Right hindlimb (tissue), 1 donor: Measurements from ENCODE around the gene TCFL5.
"Not testable (repeated sequence)": the region's sequence is repeated elsewhere in the genome, so short reads cannot be mapped to it uniquely, and the experiment has no call there.

ENCODE experiments used
- DNase-seq: peaks from one replicate; pipeline ENCODE4 v3.0.0-alpha.2; 2018

TCFL5 gene

DNA sequence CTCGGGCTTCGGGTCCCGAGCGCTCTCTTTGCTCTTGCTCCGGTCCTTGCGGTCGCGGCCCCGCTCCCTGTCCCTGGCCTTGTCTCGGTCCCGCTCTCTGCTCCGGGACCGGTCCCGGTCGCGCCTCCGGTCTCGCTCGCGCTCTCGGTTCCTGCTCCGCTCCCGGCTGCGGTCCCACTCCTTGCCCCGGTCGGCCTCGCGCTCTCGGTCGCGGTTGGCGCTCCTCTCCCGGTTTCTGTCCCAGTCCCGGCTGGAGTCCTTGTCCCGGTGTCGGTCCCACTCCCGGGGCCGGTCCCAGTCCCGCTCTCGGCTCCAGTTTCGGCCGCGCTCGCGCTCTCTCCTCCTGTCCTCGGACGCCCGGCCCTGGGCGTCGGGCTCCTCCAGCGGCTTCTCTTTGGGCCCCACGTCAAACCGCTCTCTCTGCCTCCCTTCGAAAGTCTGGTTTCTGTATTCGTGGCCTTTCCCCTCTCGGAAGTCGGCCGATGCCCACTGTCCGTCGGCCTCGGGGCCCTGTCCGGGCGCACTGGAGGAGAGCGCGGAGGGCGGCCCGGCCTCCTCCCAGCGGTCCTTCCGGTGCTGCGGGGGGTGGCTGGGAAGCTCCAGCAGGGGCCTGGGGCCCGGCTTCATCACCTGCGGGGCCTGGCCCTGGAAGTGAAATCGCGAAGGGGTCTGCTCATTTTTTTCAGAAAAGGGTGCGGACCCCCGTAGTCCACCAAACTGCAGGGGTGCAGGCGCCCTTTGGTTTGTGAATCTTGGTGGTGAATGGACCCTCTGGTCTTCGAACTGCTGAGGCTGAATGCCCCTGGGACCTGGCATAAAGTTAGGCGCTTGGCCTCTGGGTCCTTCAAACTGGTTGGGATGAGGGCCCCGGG is 17.9 kb upstream of the TCFL5 start:
- no peak for DNase-seq

DNA sequence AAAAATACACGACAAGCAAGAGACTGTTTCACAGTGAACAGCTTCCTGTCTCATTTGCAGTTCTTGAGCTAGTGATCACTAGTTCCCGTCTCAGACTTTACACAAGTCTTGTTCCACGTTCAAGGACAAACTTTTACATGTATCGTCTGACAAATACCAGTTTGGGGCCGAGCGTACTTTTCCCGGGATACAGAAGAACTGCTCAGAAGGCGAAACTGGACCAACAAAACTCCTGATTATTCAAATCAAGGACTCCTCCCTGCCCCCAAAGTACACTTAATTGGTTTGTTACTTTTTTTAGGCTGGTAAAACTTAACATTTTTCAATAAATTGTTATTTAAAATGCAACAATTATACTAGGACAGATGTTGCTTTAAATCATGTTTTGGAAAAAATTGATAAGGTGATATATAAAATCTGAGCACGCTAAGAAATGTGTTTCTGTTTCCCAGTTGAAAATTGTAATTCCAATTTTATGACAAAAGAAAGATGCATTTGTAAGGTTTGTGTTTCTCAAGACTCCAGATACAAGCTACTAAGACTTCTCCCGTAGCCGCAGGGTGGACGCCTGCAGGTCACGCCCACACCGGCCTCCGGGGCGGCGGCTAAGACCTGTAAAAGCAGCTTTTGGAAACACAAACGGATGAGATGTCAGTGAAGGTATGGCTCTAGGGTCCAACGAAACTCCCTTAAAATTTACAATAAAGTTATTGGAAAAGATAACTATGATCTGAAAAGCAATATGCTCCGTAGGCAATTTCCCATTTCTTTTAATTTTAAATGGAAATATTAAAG is 16.8 kb upstream of the TCFL5 start:
- no peak for DNase-seq

GRCh38 chr20:62876902-62877816 is 15.5 kb upstream of the TCFL5 start:
- peak; percentile 91 for DNase-seq

DNA sequence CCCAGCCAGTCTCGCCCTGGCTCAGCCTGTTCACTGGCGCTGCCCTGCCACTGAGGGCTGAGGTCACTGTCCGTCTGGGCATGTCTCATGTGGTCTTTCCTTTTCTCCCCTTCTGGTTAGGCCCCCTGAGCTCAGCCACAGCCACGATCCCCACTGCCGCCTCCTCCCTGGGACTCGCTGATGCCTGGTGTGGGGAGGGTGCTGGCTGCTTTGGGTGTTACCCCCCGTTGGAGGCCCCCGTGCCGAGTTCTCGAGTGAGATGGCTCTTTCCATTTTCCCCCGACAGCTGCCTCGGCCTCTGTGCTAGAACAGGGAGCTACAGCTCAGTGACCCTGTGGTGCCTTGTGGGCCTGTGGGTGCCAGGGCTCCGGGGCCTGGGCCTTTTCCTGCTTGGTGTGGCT is 14.9 kb upstream of the TCFL5 start:
- DNase-seq = no peak

DNA sequence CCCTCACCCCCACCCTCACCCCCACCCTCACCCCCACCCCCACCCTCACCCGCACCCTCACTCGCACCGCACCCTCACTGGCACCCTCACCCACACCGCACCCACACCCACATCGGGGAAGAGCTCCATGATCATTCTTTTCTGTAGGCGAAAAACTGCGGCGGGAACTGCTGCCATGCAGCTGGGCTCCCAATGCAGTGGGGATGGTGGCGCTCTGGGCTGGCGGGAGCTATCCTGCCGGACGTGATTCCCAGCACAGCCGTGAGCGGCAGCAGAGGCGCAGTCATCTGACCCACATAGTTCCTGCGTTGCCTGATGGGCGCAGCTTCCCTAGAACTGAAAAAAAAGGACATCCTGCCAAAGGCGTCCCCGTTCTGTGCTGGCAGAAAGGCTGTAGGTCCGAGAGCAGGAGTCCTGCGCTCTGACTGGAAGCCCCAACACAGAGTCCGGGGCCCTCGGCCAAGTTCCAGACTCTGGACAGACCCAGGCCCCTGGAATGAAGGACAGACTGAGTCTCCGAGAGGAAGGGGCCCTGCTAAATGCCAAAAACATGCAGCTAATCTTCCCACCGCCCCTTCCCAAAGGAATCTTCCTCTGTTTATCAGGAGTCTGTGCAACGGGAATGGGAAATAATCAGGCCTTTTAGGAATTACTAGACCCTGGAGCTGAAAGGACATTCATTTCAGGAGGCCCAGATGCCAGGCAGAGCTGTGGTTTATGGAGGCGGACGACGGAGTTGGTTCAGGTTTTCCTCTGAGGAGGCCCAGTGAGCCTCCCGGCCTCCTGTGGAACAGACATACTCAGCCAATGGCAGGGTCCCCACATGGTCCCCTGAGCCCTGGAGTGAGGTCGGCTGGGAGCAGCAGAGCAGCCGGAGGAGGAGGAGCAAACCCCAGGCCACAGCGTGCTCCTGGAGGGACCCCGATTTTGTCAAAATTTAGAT is 14.1 kb upstream of the TCFL5 start:
- peak; percentile 85 for DNase-seq

DNA sequence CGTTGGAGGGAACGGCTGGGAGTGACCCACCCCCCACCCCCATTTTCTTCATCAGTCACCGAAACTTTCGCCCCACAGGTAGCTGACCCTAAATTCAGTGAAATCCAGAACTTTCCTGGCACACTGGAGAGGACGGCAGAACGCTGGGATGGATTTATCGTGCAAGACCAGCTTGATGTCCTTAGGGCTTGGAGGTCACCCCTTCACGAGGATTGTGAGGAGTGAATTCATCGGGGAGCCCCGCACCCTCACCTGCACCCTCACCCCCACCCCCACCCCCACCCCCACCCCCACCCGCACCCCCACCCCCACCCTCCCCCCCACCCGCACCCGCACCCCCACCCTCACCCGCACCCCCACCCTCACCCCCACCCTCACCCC is 13.3 kb upstream of the TCFL5 start:
- DNase-seq = no peak

DNA sequence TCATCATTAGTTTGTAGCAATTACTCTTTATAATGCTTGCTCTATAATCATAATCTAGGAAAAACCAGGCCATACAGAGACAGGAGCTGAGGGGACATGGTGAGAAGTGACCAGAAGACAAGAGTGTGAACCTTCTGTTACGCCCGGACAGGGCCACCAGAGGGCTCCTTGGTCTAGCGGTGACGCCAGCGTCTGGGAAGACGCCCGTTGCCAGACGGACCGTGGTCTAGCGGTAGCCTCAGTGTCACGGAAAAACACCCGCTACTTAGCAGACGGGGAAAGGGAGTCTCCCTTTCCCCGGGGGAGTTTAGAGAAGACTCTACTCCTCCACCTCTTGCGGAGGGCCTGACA is 12.0 kb upstream of the TCFL5 start:
- DNase-seq = peak; percentile 68

- no peak for DNase-seq
Observed at GRCh38 chr20:62873280-62873679, 11.7 kb upstream of the TCFL5 start.

DNA sequence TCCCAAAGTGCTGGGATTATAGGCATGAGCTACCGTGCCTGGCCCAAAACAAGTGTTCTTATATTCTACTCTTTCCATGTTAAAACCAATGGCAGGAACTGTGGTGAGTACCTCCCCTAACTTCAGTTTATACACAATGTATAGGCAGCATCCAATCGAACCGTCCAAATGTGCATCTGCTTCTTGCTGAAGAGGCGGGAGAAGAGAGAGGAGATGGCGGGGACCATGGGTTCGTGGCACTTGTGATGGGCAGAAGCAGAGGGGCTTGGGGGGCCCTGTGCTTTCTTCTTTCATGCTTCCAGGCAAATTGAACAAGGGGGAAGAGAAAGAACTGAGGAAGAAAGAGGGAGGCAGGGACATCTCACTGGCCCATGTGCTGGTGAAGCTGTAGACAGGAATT is 11.2 kb upstream of the TCFL5 start:
- DNase-seq = no peak

- no peak for DNase-seq
Observed at GRCh38 chr20:62872184-62872847, 10.7 kb upstream of the TCFL5 start.

- no peak for DNase-seq
Observed at GRCh38 chr20:62864207-62864606, 2.6 kb upstream of the TCFL5 start.

DNA sequence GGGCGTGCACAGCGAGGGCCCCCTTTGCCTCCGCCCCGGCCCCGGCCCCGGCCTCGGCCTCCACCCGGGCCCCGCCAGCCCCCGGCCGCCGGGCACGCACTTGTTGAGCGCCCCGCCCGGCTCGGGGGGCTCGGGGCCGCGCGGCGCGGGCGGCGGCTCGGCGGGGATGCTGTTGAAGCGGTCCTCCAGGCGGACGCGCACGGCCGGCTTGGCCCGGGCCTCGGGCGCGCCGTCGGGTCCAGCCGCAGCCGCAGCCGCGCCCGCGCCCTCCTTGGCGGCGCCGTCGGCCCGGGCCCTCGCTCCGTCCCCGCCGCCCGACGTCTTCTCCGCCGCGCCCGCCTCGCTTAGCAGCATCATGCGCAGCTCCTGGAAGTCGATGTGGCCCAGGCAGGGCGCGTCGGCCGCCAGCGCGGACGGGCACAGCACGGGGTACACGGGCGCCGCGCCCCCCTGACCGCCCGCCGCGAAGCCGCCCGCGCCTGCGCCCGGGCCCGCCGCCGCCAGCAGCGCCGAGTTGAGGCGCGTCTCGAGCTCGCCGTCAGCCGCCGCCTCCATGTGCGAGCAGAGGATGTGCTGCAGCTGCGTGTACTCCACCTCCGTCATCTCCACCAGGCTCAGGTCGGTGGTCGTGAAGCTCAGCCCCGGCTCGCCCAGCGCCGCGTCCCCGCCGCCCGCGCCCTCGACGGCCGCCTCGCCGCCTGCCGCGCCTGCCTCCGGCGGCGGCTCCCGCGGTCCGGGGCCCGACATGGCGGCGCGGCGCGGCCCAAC is 514 bp downstream of the TCFL5 start:
- DNase-seq = no peak

DNA sequence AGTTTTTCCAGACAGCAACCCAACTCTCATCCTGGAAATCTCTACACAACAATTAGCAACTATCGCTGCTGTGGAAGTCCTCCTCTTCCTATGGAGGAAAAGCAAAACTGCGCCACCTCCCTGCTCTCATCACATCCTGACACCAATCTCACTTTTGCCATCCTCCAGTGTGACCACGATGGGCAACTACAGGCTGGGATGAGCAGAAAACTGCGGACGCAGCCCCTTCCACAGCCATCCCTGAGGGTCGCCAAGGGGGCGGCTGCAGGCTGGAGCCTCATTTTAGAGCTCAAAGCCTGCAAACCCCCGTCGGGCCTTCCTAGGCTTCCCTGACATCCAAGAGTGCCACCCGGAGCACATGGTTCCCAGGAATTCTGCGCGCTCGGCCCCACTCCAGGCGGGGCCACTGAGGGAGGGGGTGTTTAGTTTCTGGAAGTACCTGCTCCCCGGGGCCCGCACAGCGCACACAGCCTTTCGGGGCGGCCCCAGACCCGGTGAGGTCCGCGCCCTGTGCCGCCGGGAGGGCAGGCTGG is 1.2 kb downstream of the TCFL5 start:
- no peak for DNase-seq

GRCh38 chr20:62859721-62860120 is 1.9 kb downstream of the TCFL5 start:
- no peak for DNase-seq

DNA sequence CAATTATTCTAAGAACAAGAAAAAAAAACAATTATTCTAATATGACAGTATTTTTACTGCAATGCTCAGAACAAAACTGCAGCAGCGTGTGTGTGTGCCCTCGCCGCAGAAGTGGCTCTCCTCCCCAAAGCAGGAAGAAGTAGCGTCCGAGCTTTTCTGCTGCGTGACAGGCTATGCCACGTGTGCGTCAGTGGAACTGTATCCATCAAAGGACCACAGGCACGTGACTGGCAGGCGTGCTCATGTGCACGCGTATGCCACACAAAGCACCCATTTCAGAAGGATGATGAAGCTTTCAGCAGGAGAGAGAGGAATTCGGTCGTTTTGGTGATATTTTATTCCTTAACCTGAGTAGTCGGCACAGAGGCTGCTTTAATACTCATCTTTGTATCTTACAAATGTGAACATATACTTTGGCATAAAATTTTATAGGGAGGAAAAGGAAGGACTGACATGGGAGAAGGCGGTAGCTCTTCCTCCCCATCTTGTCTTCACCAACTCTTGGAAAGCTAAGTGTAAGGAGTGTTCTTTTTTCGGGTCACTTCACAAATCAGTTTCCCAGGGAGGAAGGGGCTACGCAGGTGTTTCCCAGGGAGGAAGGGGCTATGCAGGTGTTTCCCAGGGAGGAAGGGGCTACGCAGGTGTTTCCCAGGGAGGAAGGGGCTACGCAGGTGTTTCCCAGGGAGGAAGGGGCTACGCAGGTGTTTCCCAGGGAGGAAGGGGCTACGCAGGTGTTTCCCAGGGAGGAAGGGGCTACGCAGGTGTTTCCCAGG is 3.4 kb downstream of the TCFL5 start:
- DNase-seq = no peak

DNA sequence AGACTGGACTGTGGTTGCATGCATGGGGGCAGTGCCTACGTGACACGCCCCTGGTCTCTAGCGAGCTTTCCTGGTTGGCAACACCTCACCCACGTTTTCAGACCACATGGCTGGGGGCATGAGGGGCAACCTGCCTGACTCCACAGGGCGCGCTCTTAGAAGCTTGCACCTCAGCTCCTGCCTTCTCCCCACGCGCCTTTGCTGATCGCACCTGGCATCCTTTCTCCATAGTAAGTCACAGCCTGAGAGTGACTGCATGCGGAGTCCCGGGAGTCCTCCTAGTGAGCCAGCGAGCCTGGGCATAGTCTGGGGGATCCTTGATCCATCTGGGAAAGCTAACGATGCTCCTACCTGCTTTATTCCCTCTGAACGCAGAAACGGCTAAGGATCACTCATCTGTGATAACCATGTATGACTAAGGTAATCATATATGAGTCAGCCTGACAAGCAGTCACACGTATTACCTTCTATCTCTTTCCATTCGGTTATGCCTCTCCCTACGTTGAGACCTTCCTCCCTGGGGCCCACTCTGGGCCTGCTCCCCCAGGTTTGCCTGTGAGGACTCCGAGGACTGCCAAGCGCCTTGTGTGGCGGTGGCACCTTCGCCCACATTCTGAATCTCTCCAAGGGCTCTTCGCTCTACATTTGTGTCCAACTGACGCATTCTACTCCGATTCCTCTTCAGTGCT is 4.5 kb downstream of the TCFL5 start:
- DNase-seq = no peak

DNA sequence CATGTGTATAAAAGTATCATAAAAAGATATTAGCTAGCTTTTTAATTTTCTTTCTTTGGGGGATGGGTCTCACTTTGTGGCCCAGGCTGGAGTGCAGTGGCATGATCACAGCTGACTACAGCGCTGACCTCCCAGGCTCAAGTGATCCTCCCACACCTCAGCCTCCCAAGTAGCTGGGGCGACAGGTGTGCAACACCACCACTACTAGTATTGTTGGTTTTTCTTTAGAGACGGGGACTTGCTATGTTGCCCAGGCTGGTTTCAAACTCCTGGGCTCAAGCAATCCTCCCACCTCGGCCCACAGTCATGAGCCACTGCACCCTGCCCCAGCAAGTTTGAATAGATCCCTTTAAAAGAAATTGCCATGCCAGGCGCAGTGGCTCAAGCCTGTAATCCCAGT is 6.5 kb downstream of the TCFL5 start:
- no peak for DNase-seq

GRCh38 chr20:62854121-62854520 is 7.5 kb downstream of the TCFL5 start:
- no peak for DNase-seq

- DNase-seq = not testable (repeated sequence)
Observed at GRCh38 chr20:62853304-62853703, 8.3 kb downstream of the TCFL5 start.
